Kidney (tissue), 14 donors: ENCODE data around the gene CUL1. TPM values are rescaled to one million over a fixed set of nuclear protein-coding genes. Genes with fewer than 3 reads are reported as not detected.

Experiments
- DNase-seq, 5 donors: peaks; one replicate each; pipeline ENCODE4 v3.0.0-alpha.2; 2013 to 2020
- FAIRE-seq: peaks from 2 replicates; lab custom pipeline; 2012; peaks lifted over from hg19 to GRCh38; lab: Jason Lieb, UNC
- H3K27ac ChIP-seq, 2 donors: one replicate each; pipeline ENCODE4 v1.7.0; 2013; ENCODE audit warnings: low read depth in 2 of 2, low read length in 2 of 2, inconsistent platforms in 1 of 2
- H3K27me3 ChIP-seq: one replicate; pipeline ENCODE4 v1.7.1; 2013; ENCODE audit warnings: low read length, inconsistent platforms; ENCODE audit not compliant: control insufficient read depth, insufficient read depth
- H3K36me3 ChIP-seq, 3 donors: one replicate each; pipeline versions ENCODE4 v1.7.0 to v1.7.1; 2013; ENCODE audit warnings: low read length in 3 of 3, control low read depth in 1 of 3, inconsistent platforms in 1 of 3; ENCODE audit not compliant: insufficient read depth in 3 of 3, control insufficient read depth in 2 of 3
- H3K4me1 ChIP-seq, 3 donors: one replicate each; pipeline versions ENCODE4 v1.7.0 to v1.7.1; 2013; ENCODE audit warnings: low read length in 3 of 3, inconsistent platforms in 1 of 3, low read depth in 1 of 3; ENCODE audit not compliant: control insufficient read depth in 2 of 3, insufficient read depth in 2 of 3
- H3K4me3 ChIP-seq, 3 donors: one replicate each; pipeline versions ENCODE4 v1.7.0 to v1.8.1; 2013; ENCODE audit warnings: low read length in 3 of 3, control low read depth in 1 of 3, inconsistent platforms in 1 of 3
- H3K9ac ChIP-seq, 3 donors: one replicate each; pipeline versions ENCODE4 v1.7.0 to v1.7.1; 2013; ENCODE audit warnings: low read length in 3 of 3, control low read depth in 1 of 3, inconsistent platforms in 1 of 3
- H3K9me3 ChIP-seq, 3 donors: one replicate each; pipeline versions ENCODE4 v1.7.0 to v1.7.1; 2013; ENCODE audit warnings: low read length in 3 of 3, control low read depth in 1 of 3, inconsistent platforms in 1 of 3; ENCODE audit not compliant: control insufficient read depth in 2 of 3, insufficient read depth in 1 of 3
- intact Hi-C: fragments of 100-400 bp; cut with DNase I; formaldehyde crosslinking; loops from one replicate; pipeline ENCODE4 v1.11.1; 2022
- polyA plus RNA-seq: library from polyadenylated mRNA; stranded (reverse); fragments of 350-450 nt; fragmentation: Illumina TruSeq; extraction: RNeasy Lipid Tissue Mini Kit (QIAGEN cat#74804); gene quantifications from one replicate; pipeline ENCODE4 v1.2.3, GENCODE V29; 2014; ENCODE audit warnings: low read depth, low replicate concordance; ENCODE audit not compliant: insufficient read depth
- total RNA-seq: library from RNA; stranded (reverse); fragmentation: NEBNext Ultra II Directional; extraction: Animal tissue kit (Norgen Biotek cat#: 25700); gene quantifications from one replicate; pipeline ENCODE4 v1.2.1, GENCODE V29; 2021
- TF ChIP-seq, protein P1 (sequence below): IDR thresholded peaks from 3 replicates; pipeline ENCODE4 v1.5.1; 2012; ENCODE audit warnings: mild to moderate bottlenecking, moderate library complexity, borderline replicate concordance; ENCODE audit not compliant: insufficient read depth; ENCODE audit errors: extremely low read depth
- donor health status: control.
- donor health status: control.
- donor health status: control.
- donor health status: control.
- donor health status: control.
- donor health status: DM: yes; HTN: yes; CAD: no.
- donor health status: Normal renal cell carcinoma (clear cell type).

CUL1 gene
- total and polyA plus RNA-seq, 2 donors from 2014 or later, result 23.4 to 37.6 TPM

GRCh38 chr7:148799893-148800555 is 101.3 kb downstream of the CUL1 start:
- TF ChIP-seq, protein P1, sequence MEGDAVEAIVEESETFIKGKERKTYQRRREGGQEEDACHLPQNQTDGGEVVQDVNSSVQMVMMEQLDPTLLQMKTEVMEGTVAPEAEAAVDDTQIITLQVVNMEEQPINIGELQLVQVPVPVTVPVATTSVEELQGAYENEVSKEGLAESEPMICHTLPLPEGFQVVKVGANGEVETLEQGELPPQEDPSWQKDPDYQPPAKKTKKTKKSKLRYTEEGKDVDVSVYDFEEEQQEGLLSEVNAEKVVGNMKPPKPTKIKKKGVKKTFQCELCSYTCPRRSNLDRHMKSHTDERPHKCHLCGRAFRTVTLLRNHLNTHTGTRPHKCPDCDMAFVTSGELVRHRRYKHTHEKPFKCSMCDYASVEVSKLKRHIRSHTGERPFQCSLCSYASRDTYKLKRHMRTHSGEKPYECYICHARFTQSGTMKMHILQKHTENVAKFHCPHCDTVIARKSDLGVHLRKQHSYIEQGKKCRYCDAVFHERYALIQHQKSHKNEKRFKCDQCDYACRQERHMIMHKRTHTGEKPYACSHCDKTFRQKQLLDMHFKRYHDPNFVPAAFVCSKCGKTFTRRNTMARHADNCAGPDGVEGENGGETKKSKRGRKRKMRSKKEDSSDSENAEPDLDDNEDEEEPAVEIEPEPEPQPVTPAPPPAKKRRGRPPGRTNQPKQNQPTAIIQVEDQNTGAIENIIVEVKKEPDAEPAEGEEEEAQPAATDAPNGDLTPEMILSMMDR, result no peak
- Histone ChIP-seq H3K4me3 (no peak overlapping the region), H3K36me3 (peaks cover 9 to 47% (median 31%) of the 10 kb centered on the region in 3 donors), H3K27me3 (no peaks in the 10 kb centered on the region), H3K27ac (no peak overlapping the region), H3K9me3 (no peaks in the 10 kb centered on the region), H3K4me1 (no peaks in the 10 kb centered on the region), H3K9ac (no peak overlapping the region)
- intact Hi-C loops, result no loop called here
- DNase-seq, result no peak
- no peak for FAIRE-seq

DNA sequence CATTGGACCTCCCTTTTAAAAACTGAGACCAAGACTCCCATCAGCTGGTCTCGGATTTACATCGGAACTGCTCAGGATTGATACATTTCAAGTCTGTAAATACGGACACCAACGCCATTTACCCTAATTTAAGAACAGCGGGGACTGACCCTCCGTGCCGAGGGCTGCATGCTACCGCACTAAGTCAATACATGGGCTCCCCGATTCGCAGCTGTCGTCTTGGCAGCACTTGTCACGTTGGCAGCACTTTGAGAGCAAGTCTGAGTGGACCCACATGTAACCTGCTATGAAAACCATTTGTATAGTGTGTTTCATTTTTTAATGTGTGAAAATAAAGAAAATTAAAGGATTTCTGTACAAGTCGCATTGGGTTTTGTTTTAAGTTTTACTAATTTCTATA is 102.0 kb downstream of the CUL1 start:
- no peak overlapping the region for H3K4me3 ChIP-seq
- no peak overlapping the region for H3K9ac ChIP-seq
- no peak overlapping the region for H3K27ac ChIP-seq
- FAIRE-seq (no peak), DNase-seq (no peak)
- TF ChIP-seq, protein P1, result no peak
- H3K36me3 ChIP-seq, result peaks cover 9 to 47% (median 31%) of the 10 kb centered on the region in 3 donors
- H3K9me3 ChIP-seq, result no peaks in the 10 kb centered on the region
- no peaks in the 10 kb centered on the region for H3K27me3 ChIP-seq
- H3K4me1 ChIP-seq, result no peaks in the 10 kb centered on the region
- intact Hi-C loops, result no loop called here

GRCh38 chr7:148802101-148802493 is 103.4 kb downstream of the CUL1 start:
- peaks cover 9 to 49% (median 23%) of the 10 kb centered on the region in 3 donors for H3K36me3 ChIP-seq
- TF ChIP-seq, protein P1, result no peak
- intact Hi-C loops, result no loop called here

GRCh38 chr7:148803094-148803493 is 104.4 kb downstream of the CUL1 start:
- TF ChIP-seq, protein P1, result no peak
- Histone ChIP-seq H3K4me1 (no peaks in the 10 kb centered on the region), H3K27me3 (no peaks in the 10 kb centered on the region), H3K9me3 (no peaks in the 10 kb centered on the region), H3K36me3 (peaks cover 9 to 45% (median 22%) of the 10 kb centered on the region in 3 donors), H3K9ac (no peak overlapping the region), H3K27ac (no peak overlapping the region), H3K4me3 (no peak overlapping the region)
- FAIRE-seq, result no peak
- intact Hi-C loops, result no loop called here
- no peak for DNase-seq

More at GRCh38 chr7:148802101-148802493, 103.4 kb downstream of the CUL1 start:
- no peaks in the 10 kb centered on the region for H3K27me3 ChIP-seq
- no peak overlapping the region for H3K9ac ChIP-seq
- H3K27ac ChIP-seq, result no peak overlapping the region
- no peak for DNase-seq
- no peaks in the 10 kb centered on the region for H3K4me1 ChIP-seq
- H3K9me3 ChIP-seq, result no peaks in the 10 kb centered on the region
- H3K4me3 ChIP-seq, result no peak overlapping the region
- no peak for FAIRE-seq
